Right lung (tissue), 10 donors: ENCODE data around the gene MTTP. TPM values are rescaled to one million over a fixed set of nuclear protein-coding genes. Genes with fewer than 3 reads are reported as not detected.
"Not testable (repeated sequence)": the region's sequence is repeated elsewhere in the genome, so short reads cannot be mapped to it uniquely, and the experiment has no call there.

Source experiments
- DNase-seq, 2 donors: peaks; one replicate each; pipeline ENCODE4 v3.0.0-alpha.2; 2013
- long read RNA-seq, 8 donors: transcript quantifications; one replicate each; lab custom pipeline, GENCODE V29; 2026
- polyA plus RNA-seq, 5 donors: library from polyadenylated mRNA; unstranded; fragments of 120-200 nt; gene quantifications; one replicate each; pipeline versions ENCODE4 v1.2.1 to v1.2.3, GENCODE V29; 2013; ENCODE audit warnings: inconsistent platforms in 1 of 5, low replicate concordance in 1 of 5; ENCODE audit not compliant: insufficient read length in 5 of 5, insufficient read depth in 1 of 5

The MTTP gene
- polyA plus RNA-seq, result 1 to 10 TPM in 1 of 5 donors, under 1 TPM in 4; 0.37 to 1.8 (median 0.44) TPM
- long read RNA-seq, donor 1, result 0 reads
- long read RNA-seq, donor 2, result 0 reads
- long read RNA-seq, donor 3, result 0 reads
- long read RNA-seq, donor 4, result 0 reads
- long read RNA-seq, donor 5, result 0 reads
- long read RNA-seq, donor 6, result 0 reads
- long read RNA-seq, donor 7, result 0 reads
- long read RNA-seq, donor 8, result 0 reads

DNA sequence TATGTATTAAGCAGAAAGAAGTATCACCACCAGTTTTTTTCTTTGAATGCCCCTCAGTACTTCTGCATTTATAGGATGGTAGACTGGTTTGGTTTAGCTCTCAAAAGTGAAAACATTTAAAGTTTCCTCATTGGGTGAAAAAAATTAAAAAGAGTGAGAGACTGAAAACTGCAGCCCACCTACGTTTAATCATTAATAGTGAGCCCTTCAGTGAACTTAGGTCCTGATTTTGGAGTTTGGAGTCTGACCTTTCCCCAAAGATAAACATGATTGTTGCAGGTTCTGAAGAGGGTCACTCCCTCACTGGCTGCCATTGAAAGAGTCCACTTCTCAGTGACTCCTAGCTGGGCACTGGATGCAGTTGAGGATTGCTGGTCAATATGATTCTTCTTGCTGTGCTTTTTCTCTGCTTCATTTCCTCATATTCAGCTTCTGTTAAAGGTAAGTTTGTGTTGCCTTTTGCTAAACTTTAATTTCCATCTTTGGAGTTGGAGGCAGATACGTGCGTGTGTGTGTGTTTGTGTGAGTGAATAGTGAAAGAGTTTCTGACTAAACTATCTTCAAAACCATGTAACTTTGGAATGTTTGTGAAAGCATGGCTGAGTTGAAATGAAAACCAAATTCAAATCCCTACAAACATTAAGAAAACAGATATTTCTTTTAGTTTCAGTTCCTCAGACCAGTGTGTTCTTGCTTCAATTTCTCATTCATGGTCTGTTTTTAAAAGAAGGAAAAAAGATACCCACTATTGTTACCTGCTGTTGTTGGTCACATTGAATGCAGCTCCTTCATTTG is at the start of gene MTTP:
Gene MTTP (plus strand): TSS at position 295 of the 795 bp plus-strand sequence. CDS start 86 bp downstream, at position 381.
- DNase-seq, result no peak

DNA sequence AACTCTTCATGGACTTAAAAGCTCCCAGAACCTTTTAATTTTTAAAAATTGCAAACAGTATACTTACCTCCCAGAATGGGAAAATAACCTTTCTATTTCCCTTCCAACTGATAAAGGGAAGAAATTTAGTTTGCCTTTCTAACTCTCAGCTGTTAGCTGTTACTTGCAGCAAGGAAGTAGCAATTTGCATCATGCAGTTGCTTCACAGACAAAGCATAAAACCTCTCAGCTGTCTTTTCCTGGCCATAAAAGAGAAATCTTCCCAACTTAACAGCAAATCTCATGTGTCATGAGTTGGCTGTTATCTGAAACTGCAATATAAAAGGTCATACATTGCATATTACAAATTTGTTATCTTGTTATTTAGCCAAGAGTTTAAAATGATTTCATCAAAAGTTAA is 45.4 kb upstream of the MTTP start:
- peak; percentile 24 to 53 for DNase-seq

DNA sequence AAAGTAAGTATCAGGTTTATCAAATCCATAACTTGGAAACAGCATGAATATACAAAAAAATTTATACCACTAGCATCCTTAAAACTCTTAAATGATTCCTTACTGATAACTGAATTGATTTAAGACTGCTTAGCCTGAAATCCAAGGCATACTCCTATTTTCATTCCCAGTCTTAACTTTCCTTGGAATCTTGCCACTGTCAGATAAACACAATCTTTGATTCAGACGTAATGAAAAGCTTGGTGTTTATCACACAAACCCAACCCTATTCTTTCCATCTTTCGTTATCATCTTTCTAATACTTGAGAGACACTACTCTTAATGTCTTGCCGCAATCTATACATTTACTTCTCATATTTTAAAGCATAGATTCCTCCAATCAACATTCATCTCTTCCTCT is 44.7 kb upstream of the MTTP start:
- DNase-seq, result no peak

DNA sequence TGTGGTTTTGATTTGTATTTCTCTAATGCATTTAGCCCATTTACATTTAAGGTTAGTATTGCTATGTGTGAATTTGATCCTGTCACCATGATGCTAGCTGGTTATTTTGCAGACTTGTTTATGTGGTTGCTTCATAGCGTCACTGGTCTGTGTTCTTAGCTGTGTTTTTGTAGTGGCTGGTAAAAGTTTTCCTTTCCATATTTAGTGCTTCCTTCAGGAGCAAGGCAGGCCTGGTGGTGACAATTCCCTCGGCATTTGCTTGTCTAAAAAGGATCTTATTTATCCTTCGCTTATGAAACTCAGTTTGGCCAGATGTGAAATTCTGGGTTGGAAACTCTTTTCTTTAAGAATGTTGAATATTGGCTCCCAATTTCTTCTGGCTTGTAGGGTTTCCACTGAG is 39.9 kb upstream of the MTTP start:
- DNase-seq, result not testable (repeated sequence)

DNA sequence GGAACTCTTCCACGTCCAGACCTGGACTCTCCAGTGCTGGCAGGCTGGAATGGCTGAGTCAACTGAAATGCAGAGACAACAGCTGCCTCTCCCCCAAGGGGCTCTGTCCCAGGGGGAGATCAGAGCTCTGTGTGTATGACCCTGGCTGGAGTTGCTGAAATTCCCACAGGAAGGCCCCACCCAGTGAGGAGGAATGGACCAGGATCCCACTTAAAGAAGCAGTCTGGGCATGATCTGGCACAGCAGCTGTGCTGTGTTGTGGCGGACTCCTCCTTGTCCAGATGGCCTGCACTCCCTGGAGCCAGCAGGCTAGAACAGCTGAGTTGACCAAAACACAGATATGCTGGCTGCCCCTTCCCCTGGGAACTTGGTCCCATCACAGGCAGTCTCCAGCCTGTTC is 38.4 kb upstream of the MTTP start:
- peak in 1 of 2 donors; percentile 9 for DNase-seq

DNA sequence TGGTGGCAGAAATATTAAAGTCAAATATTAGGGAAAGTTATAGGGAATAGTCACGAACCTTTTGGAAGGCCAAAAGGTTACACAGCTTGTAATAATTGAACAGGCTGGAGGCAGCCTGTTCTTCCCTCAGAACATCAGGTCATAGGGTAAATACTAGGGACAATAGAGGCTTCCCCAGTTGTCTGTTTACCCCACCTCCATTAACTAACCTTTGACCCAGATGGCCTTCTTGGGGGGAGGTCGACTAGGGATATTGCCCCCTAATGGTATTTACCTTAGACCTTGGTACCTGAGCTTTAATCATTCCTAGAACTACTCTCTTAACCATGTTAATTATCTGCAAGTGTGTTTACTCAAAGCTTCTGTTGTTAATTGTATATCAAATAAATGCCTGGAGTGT is 37.8 kb upstream of the MTTP start:
- DNase-seq, result no peak

DNA sequence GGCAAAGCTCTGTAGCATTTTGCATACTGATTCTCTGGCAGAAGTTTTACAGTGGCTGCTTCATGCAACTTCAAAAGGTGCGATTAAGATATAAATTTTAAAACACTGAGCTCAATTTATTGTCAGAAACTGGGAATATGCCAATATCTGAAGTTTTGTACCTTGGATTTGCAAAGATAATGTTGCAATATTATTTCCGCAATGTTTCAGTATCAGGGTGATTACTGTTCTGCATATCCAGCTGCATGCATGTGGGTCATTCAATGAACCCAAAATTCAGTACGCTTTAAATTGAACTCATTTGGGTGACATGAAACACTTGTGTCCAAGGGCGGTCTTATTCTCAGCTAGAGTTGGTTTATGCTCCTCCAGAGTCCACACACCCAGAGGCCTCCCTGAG is 37.0 kb upstream of the MTTP start:
- no peak for DNase-seq

DNA sequence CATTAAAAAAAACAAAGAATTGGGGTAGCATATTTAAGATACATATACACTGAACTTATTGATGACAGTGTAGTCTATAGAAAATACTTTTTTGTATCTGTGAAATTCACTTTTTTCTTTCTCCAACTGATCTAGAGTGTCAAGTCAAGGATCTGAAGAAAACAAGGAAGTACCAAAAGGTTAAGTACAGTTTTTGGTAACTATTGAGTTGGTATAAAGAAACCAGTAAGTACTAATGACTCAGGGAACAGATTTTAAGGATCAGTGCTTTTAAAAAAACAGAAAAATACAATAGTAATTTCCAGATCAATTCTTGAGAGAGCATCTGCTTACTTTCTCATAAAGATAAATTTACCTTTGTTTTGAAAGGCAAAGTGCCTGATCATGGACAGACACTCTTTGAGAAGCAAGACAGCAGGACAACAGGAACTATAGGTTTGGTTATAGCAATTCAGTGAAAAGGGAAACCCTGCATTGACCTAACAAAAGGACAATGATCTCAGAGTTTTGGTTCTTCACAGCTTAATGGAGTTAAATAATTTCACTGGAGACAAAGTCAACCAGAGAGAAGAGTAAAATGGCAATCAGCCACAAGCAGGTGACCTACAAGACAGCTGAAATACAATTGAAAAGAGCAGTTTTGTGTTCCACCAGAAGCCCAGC is 34.2 kb upstream of the MTTP start:
- DNase-seq, result no peak

DNA sequence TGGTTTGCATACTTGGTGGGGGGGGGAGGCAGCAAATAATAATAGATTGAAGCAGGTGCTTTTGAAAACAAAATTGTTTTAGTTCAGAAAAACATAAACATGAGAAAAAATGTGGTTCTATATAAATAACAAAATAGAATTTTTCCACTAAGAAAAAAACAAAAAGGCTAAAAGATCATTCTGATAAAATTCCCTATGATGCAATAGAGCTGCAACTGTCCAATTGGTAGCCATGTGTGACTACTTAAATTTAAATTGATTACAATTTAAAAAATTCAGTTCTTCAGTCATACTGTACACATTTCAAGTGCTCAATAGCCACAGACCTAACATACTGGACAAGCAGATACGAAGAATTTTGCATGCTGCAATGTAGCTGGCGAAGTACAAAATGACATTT is 21.8 kb upstream of the MTTP start:
- no peak for DNase-seq

DNA sequence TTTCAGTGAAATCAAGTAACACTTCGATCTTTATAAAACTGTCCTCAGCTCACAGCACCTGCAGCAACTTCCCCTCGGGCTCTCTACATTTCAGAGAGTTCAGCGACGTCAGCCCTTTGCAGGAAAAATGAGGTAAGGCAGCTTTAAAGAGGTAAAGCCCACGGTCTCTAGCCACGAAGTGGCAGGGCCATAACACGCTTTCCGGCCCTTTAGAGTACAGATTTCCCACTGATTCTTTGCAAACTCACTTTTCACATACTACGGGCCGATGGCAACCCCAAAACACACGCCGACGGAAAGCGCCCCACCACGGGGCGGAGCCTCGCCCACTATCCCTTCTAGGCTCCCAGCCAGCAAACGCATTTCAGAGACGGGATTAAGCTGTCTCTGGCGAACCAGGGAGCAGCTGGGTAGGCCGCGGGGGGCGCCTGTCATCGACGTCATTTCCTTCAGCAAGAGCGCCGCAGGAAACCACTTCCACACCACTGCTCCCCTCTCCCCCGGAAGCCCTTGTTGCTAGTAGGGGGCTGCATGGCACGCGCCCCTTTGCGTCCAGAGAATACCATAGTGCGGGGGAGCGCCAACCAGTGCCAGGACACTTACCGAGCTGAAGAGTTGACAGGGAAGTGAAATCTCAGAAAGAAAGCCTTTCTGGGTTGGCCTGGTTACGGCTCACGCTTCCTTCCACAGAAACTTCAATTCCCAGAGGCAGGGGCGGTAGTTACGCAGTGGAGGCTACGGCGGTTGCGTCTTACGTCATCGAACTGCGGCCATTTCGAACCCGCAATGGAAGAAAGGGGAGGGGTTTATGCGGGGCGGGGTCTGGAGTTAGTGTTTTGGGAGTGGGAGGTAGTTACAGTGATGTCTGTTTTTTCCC is 11.1 kb upstream of the MTTP start, which contains the start of gene TRMT10A:
Gene TRMT10A (minus strand): TSS at position 730 of the 877 bp plus-strand sequence. CDS start 4,701 bp downstream, outside the sequence.
- peak; percentile 99 for DNase-seq

DNA sequence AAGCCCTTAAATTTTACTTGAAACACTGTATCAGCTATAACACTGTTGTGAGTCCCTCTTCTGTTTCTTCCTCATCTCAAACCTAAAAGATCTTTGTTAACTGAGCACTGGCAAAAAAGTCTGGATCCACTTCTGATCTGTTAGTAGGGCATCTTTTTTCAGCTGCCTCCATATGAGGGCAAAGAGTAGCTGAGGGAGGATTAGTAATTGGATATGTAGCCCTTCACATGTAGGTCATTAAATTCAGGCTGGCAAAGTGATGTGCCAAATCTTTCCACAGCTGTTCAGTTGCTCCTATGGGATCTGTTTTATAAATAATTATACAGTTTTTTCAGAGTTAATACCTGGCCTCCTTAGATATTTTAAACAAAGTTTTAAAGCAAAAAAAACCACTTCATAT is 9.7 kb upstream of the MTTP start:
- no peak for DNase-seq

DNA sequence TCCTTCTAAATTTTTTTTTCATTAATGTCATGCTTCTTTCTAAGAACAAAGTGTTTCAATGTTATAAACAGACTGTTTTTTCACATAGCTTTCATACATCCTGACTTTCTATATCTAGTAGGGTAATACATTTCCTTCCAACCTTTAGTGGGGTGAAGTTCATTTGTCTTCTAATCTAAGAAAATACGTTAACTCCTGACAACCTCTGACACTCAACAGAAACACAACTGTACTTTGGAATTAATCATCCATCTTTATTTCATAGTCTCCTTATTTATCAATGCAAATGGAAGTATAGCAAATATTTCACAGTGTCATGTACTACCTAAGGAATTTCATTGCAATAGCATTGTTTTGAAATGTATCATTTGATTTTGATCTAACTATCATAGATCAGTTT is 2.7 kb upstream of the MTTP start:
- DNase-seq, result no peak

DNA sequence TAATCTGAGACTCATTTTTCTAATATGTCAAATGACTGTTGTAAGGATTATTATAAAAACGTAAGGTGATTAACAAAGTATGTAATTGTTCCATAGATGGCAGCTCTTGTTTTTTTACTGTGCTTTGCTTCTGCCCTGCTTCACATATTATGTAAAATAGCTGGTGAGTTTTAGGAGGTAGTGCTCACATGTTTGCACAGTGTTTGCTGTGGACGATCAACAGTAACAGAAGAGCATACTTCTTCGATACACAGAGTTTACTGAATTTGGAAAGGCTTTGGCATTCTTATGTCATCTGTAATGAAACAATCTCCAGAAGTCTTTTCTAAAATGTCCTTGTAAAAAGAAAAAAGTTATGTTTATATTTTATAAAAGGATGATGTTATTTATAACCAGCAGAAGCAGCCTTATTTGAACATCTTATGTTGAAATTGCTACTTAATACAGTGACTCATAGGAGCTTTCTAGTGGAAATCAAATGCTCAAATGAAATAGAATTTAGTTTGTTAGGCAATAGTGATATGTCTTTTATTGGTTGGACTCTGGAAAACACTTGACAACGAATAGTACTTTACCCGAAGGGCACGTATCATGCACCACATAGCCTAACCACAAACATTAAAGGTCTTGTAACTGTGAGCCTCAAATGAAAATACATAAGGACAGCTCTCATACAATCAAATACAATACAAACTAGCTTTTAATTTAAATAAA is 1.9 kb upstream of the MTTP start:
- DNase-seq, result no peak

DNA sequence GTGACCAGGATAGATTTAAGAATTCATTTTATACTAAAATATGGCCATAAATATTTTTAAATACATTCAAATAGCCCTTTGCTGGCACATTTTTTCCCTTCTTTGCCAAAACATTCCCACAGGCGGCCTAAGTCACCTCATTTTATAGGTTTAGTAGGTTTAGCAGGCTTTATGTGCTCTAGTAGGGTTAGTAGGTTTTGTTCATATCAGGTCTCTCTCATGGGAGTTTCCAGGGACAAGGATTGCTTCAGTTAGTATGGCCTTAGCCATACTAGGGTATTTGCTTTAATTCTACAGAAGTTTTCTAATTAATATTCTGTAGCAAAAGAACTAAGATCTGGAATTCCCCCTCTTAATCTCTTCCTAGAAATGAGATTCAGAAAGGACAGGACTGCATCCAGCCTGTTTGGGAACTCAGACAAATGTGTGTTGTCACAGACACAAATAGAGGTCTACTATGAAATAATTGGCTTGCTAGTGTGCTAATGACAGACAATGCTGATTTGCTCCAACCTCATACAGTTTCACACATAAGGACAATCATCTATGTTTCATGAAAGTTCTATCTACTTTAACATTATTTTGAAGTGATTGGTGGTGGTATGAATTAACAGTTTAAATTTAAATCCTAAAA is 772 bp upstream of the MTTP start:
- DNase-seq, result no peak

DNA sequence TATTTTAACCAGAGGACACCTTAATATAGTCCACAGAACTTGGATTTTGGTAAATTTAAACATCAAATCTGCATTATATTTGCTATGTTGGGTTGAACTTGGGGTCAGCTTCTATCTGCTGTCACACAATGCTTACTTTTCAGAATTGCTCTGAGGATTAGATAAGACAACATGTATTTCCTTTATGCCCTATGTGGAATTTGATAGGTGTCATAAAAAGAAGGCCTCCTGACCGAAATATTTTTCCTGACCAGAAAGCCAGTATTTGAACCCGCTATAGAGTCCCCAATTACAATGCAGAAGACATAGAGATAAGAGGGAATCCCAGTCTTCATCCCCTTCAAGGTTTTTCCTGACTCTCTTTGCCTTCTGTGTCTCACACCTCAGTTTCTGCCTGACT is 4.1 kb downstream of the MTTP start:
- DNase-seq, result no peak

DNA sequence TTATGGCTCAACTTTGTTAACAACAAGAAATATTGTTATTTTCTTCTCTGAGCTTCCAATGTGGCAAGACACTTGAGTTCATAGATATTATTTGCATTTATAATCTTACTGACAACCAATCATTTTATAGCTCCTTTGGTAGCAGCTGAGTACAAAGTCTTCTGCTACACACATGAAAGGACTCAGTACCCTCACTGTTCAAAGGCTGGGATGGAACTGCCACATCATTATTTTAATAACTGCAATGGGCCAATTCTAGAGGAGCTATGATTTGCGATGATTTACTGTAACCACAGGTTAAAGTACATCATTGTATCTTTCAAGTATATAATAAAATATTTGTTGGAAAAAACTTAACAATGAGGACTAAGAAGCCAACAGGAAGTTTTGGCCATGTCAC is 10.9 kb downstream of the MTTP start:
- DNase-seq, result no peak

DNA sequence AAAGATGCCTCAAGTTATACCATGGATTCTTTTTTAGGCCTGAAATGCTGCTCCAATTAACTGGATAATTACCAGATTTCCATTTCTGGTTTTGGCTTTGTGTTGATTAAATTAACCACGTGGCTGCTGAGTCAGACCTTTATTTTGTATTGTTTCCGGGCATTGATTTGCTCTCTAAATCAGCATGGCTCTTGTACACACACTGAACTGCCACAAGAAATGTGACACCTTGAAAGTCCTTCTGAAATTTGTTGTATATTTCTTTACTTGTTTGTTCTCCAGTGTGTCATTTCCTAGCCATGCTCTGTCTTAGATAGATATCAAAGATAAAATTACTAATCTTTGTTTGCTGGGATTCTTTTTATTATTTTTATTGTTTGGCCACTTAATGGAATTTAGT is 11.7 kb downstream of the MTTP start:
- DNase-seq, result no peak

DNA sequence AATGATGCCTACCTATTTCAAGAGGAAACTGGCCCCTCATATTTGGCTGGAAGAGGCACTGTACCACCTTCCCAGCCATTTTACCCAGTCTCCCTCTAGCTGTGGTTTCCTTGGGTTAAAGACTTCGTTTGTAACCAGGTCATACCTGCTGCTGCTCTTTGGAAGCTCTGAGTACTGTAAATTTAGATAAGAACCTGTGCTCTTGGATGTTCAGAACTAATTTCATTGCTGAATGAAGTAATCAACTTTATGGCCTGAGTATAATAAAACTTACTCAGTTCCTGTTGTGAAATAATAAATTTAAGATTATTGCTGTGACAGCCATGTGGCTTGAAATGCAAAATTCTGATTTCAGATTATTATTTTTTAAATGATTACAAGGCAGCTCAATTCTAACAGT is 12.2 kb downstream of the MTTP start:
- no peak for DNase-seq

DNA sequence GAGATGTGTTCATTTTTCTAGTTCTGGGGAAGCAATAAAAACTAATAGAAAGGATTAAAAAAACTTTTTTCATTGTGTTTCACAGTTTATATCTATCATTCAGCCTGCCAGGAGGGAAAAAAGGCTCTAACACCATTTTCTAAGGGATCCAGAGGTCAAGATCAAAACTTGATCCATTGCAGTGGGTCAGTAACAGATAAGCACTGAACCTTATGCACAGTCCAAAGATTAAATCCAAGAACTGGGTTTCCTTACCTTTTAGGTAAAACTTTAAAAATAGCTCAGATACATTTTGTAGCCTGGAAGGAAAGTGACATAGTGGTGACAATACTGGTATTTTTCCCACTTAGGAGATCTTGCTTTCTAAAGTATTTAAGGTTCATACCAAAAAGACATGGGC is 12.7 kb downstream of the MTTP start:
- DNase-seq, result no peak

DNA sequence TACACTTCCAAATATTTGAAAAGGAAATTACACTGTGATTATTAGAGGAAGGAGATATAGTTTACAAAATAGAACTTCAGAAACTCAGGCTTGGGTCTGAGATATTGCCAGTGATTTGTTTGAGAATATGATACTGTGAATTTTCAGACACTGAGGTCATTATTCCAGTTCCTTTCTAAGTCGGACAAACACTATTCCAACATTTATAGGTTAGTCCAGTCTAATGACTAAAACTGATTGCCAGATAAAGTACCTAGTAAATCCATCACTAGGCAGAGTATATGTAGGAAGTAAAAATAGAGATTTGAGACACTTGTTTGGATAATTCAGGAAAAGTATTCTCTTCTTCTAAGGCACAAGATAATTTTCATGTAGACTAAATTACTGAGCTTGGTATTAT is 13.2 kb downstream of the MTTP start:
- DNase-seq, result no peak

DNA sequence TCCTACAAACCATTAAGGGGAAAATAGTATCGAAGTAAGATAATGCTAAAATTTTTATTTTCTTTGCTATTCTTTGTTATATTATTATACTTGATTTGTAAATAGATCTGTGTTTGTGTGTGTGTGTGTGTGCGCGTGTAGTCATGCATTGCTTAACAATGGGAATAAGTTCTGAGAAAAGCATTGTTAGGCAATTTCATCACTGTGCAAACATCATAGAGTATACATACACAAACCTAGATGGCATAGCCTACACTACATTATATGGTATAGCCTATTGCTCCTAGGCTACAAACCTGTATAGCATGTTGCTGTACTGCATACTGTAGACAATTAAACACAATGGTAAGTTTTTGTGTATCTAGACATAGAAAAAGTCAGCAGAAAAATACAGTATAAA is 17.1 kb downstream of the MTTP start:
- DNase-seq, result no peak
